HEK293 (cell line): ENCODE data around the gene EBP.

ENCODE experiments used
- CTCF ChIA-PET: fragments of 350-600 bp; formaldehyde crosslinking; extraction: SDS; loops from one replicate; lab custom pipeline; 2021; ENCODE audit warnings: antibody characterized with exemption; lab: Yijun Ruan, JAX
- POLR2A ChIA-PET: fragments of 300-600 bp; formaldehyde crosslinking; extraction: SDS; loops from one replicate; lab custom pipeline; 2020; ENCODE audit warnings: antibody characterized with exemption, inconsistent platforms; lab: Yijun Ruan, JAX
- H3K27ac ChIP-seq: fragments of 200-500 bp; sonication (Bioruptor generic); 2 replicates; pipeline ENCODE4 v1.5.1; 2014; ENCODE audit warnings: low read depth, low read length, control low read depth, inconsistent platforms; ENCODE audit errors: extremely low read depth
- H3K36me3 ChIP-seq, 2 experiments: fragments of 200-500 bp in 1 of 2; sonication (Bioruptor generic) in 1 of 2; 1 replicate in 1 of 2; 2 replicates in 1 of 2; pipeline ENCODE4 v1.5.1; 2014 to 2017; ENCODE audit warnings: inconsistent platforms in 2 of 2, low read length in 2 of 2; ENCODE audit not compliant: control insufficient read depth in 2 of 2, insufficient read depth in 1 of 2
- H3K4me1 ChIP-seq: fragments of 200-500 bp; sonication (Bioruptor generic); 2 replicates; pipeline ENCODE4 v1.5.1; 2014; ENCODE audit warnings: mild to moderate bottlenecking, low read length, inconsistent platforms; ENCODE audit not compliant: control insufficient read depth, insufficient read depth
- H3K4me3 ChIP-seq: 2 replicates; pipeline ENCODE4 v1.5.1; 2011; ENCODE audit warnings: low read depth, mild to moderate bottlenecking, control low read depth, low read length, moderate library complexity
- H3K9me3 ChIP-seq: fragments of 200-500 bp; sonication (Bioruptor generic); 2 replicates; pipeline ENCODE4 v1.5.1; 2014; ENCODE audit warnings: low read depth, low read length, inconsistent platforms; ENCODE audit not compliant: control insufficient read depth, insufficient read depth
- BCL11A ChIP-seq: fragments of 450-650 bp; formaldehyde crosslinking; IDR thresholded peaks from 2 replicates; pipeline ENCODE4 v1.5.1; 2016; ENCODE audit warnings: low read depth, missing biosample characterization, missing genetic modification characterization
- GLIS2 ChIP-seq: fragments of 450-650 bp; formaldehyde crosslinking; IDR thresholded peaks from 2 replicates; pipeline ENCODE4 v1.5.1; 2016; ENCODE audit warnings: missing biosample characterization, missing genetic modification characterization
- HOXA7 ChIP-seq: sonication (generic); formaldehyde crosslinking; IDR thresholded peaks from 2 replicates; pipeline ENCODE4 v1.8.1; 2022; ENCODE audit warnings: missing genetic modification reagents, borderline replicate concordance
- MZF1 ChIP-seq: fragments of 450-650 bp; formaldehyde crosslinking; IDR thresholded peaks from 2 replicates; pipeline ENCODE4 v1.5.1; 2017; ENCODE audit warnings: missing biosample characterization, missing genetic modification characterization, borderline replicate concordance
- PRDM2 ChIP-seq: fragments of 450-650 bp; formaldehyde crosslinking; IDR thresholded peaks from 2 replicates; pipeline ENCODE4 v1.5.1; 2016; ENCODE audit warnings: missing biosample characterization, missing genetic modification characterization, borderline replicate concordance
- SALL2 ChIP-seq: fragments of 450-650 bp; formaldehyde crosslinking; IDR thresholded peaks from 2 replicates; pipeline ENCODE4 v1.5.0; 2017; ENCODE audit warnings: missing biosample characterization, mild to moderate bottlenecking, missing genetic modification characterization, borderline replicate concordance
- SETDB1 ChIP-seq: IDR thresholded peaks from one replicate; pipeline ENCODE4 v1.6.1; 2017; ENCODE audit warnings: mild to moderate bottlenecking, low read length, moderate library complexity, mixed read lengths; ENCODE audit not compliant: insufficient read length
- SP2 ChIP-seq: fragments of 450-650 bp; formaldehyde crosslinking; IDR thresholded peaks from 2 replicates; pipeline ENCODE4 v1.5.1; 2016; ENCODE audit warnings: missing biosample characterization, missing genetic modification characterization
- ZNF132 ChIP-seq: fragments of 450-650 bp; formaldehyde crosslinking; IDR thresholded peaks from 2 replicates; pipeline ENCODE4 v1.5.1; 2017; ENCODE audit warnings: missing biosample characterization, missing genetic modification characterization, borderline replicate concordance
- ZNF174 ChIP-seq: fragments of 450-650 bp; formaldehyde crosslinking; IDR thresholded peaks from 2 replicates; pipeline ENCODE4 v1.5.0; 2017; ENCODE audit warnings: missing biosample characterization, mild to moderate bottlenecking, missing genetic modification characterization
- ZNF311 ChIP-seq: fragments of 450-650 bp; formaldehyde crosslinking; IDR thresholded peaks from 2 replicates; pipeline ENCODE4 v1.5.1; 2017; ENCODE audit warnings: missing biosample characterization, missing genetic modification characterization, borderline replicate concordance
- ZNF335 ChIP-seq: fragments of 450-650 bp; formaldehyde crosslinking; conservative IDR thresholded peaks from 2 replicates; pipeline ENCODE4 v1.5.1; 2016; ENCODE audit warnings: missing biosample characterization, missing genetic modification characterization
- ZNF362 ChIP-seq: fragments of 450-650 bp; formaldehyde crosslinking; IDR thresholded peaks from 2 replicates; pipeline ENCODE4 v1.5.1; 2016; ENCODE audit warnings: missing biosample characterization, missing genetic modification characterization
- ZNF449 ChIP-seq: fragments of 450-650 bp; formaldehyde crosslinking; IDR thresholded peaks from 2 replicates; pipeline ENCODE4 v1.5.1; 2017; ENCODE audit warnings: missing biosample characterization, mild to moderate bottlenecking, missing genetic modification characterization, moderate library complexity
- ZNF513 ChIP-seq: fragments of 450-650 bp; IDR thresholded peaks from 2 replicates; pipeline ENCODE4 v1.5.1; 2018; ENCODE audit warnings: missing biosample characterization, missing genetic modification characterization
- ZNF529 ChIP-seq: fragments of 450-650 bp; formaldehyde crosslinking; IDR thresholded peaks from 2 replicates; pipeline ENCODE4 v1.5.1; 2017; ENCODE audit warnings: missing genetic modification characterization, missing biosample characterization; ENCODE audit not compliant: insufficient replicate concordance
- ZNF596 ChIP-seq: fragments of 450-650 bp; IDR thresholded peaks from 2 replicates; pipeline ENCODE4 v1.5.0; 2018; ENCODE audit warnings: missing biosample characterization, mild to moderate bottlenecking, missing genetic modification characterization, moderate library complexity
- ZNF610 ChIP-seq: fragments of 450-650 bp; formaldehyde crosslinking; IDR thresholded peaks from 2 replicates; pipeline ENCODE4 v1.5.1; 2016; ENCODE audit warnings: missing biosample characterization, missing genetic modification characterization, borderline replicate concordance
- ZNF670 ChIP-seq: fragments of 450-650 bp; formaldehyde crosslinking; IDR thresholded peaks from 2 replicates; pipeline ENCODE4 v1.5.1; 2016; ENCODE audit warnings: missing biosample characterization, missing genetic modification characterization, low read depth
- ZNF677 ChIP-seq: fragments of 450-650 bp; IDR thresholded peaks from 2 replicates; pipeline ENCODE4 v1.5.0; 2018; ENCODE audit warnings: missing biosample characterization, mild to moderate bottlenecking, missing genetic modification characterization, moderate library complexity
- ZNF701 ChIP-seq: fragments of 450-650 bp; formaldehyde crosslinking; IDR thresholded peaks from 2 replicates; pipeline ENCODE4 v1.5.1; 2016; ENCODE audit warnings: missing biosample characterization, missing genetic modification characterization
- ZSCAN23 ChIP-seq: fragments of 450-650 bp; formaldehyde crosslinking; IDR thresholded peaks from 2 replicates; pipeline ENCODE4 v1.5.1; 2016; ENCODE audit warnings: missing biosample characterization, missing genetic modification characterization
- ZSCAN4 ChIP-seq: fragments of 450-650 bp; formaldehyde crosslinking; IDR thresholded peaks from 2 replicates; pipeline ENCODE4 v1.5.1; 2017; ENCODE audit warnings: missing biosample characterization, missing genetic modification characterization

The EBP gene

GRCh38 chrX:48515842-48516241, 5.8 kb upstream of the EBP start:
- Histone ChIP-seq H3K4me3 (no peak overlapping the region), H3K27ac (no peak overlapping the region), H3K9me3 (no peaks in the 10 kb centered on the region), H3K36me3 (peaks cover 0 to 34% of the 10 kb centered on the region in 2 experiments; a peak in 2 of 3 replicates), H3K4me1 (no peaks in the 10 kb centered on the region)
- TF ChIP-seq SALL2 (tag by site-specific recombination) (no peak), ZNF596 (tag by site-specific recombination) (no peak), ZNF174 (no peak), SP2 (tag by site-specific recombination) (no peak), ZNF362 (tag by site-specific recombination) (no peak), ZNF513 (no peak)
- POLR2A ChIA-PET = no interaction called here
- CTCF ChIA-PET = no interaction called here

- TF ChIP-seq ZSCAN4 (tag by site-specific recombination) (no peak), ZSCAN23 (tag by site-specific recombination) (no peak), MZF1 (tag by site-specific recombination) (no peak), HOXA7 (no peak), ZNF529 (tag by site-specific recombination) (no peak), SETDB1 (no peak), ZNF335 (tag by site-specific recombination) (no peak), ZNF449 (tag by site-specific recombination) (no peak), ZNF311 (tag by site-specific recombination) (no peak), ZNF132 (no peak), ZNF677 (no peak), ZNF670 (tag by site-specific recombination) (no peak), ZNF701 (tag by site-specific recombination) (no peak), BCL11A (no peak), ZNF610 (tag by site-specific recombination) (no peak), GLIS2 (tag by site-specific recombination) (no peak), PRDM2 (tag by site-specific recombination) (no peak)
- Histone ChIP-seq H3K36me3 (peaks cover 0 to 34% of the 10 kb centered on the region in 2 experiments; a peak in 2 of 3 replicates), H3K4me1 (no peaks in the 10 kb centered on the region), H3K4me3 (no peak overlapping the region), H3K9me3 (no peaks in the 10 kb centered on the region), H3K27ac (no peak overlapping the region)
- ChIA-PET POLR2A (no interaction called here), CTCF (no interaction called here)
Observed at GRCh38 chrX:48516285-48516684, 5.3 kb upstream of the EBP start.
